ENCODE results near the gene TSEN2. TPM values are rescaled to one million over a fixed set of nuclear protein-coding genes. Genes with fewer than 3 reads are reported as not detected.
A peak's percentile ranks its signal among the peaks of the same experiment; 100 is the strongest.

TSEN2 gene
- total and polyA plus RNA-seq, 2 of the 13 experiments (the other 11 are each of a cell fraction or from before 2014, with no cell fraction given) = 11.0 to 17.3 TPM

DNA sequence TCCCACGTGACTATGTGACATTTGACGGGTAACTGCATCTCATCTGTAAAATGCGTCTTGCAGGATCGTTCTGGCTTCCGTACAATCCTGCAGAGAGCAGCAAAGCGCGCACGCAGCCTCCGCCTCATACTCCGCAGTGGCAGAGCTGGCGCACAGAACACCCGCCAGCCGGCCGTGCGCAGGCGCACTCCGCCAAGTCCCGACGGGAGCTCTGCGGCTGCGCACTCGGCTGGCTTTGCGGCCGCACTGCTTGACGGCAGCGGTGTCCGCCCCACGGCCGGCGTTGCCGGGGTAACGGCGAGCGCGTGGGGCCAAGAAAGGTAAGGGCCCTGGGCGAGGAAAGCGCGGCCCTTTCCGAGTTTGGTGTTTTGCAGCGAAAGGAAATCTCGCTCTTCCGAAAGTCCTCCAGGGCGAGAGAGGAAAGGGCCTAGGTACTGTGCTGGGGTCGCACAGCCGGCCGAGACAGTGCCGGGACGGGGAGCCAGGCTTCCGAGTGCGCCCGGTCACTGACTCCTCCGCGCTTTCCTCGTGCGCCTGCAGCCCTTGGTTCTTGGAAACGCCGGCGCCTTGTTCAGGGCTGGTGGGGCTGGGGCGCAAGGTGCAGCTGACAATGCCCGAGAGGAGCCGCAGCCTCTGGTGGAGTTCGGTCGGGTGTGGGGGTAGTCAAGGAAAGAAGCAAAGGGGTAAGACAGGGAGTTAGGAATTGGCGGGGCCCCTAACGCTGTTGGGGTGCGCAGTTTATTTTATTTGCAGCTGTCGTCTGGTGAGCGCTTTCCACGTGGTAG is at the start of gene TSEN2 (continued):
- TF ChIP-seq, protein P1, sequence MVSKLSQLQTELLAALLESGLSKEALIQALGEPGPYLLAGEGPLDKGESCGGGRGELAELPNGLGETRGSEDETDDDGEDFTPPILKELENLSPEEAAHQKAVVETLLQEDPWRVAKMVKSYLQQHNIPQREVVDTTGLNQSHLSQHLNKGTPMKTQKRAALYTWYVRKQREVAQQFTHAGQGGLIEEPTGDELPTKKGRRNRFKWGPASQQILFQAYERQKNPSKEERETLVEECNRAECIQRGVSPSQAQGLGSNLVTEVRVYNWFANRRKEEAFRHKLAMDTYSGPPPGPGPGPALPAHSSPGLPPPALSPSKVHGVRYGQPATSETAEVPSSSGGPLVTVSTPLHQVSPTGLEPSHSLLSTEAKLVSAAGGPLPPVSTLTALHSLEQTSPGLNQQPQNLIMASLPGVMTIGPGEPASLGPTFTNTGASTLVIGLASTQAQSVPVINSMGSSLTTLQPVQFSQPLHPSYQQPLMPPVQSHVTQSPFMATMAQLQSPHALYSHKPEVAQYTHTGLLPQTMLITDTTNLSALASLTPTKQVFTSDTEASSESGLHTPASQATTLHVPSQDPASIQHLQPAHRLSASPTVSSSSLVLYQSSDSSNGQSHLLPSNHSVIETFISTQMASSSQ (IDR thresholded peaks at IDR 0.05; ENCODE audit: low read depth) = no peak
- TF ChIP-seq, protein P1 (CRISPR knock-in tag; IDR thresholded peaks at IDR 0.05; ENCODE audit: borderline replicate concordance) = peak; percentile 49; the same call in 1 of the 2 replicates
- TF ChIP-seq, protein P2, sequence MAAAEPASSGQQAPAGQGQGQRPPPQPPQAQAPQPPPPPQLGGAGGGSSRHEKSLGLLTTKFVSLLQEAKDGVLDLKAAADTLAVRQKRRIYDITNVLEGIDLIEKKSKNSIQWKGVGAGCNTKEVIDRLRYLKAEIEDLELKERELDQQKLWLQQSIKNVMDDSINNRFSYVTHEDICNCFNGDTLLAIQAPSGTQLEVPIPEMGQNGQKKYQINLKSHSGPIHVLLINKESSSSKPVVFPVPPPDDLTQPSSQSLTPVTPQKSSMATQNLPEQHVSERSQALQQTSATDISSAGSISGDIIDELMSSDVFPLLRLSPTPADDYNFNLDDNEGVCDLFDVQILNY (CRISPR knock-in tag; conservative IDR thresholded peaks at IDR 0.05) = peak; percentile 25; the same call in 1 of the 2 replicates
- TF ChIP-seq, protein P3, sequence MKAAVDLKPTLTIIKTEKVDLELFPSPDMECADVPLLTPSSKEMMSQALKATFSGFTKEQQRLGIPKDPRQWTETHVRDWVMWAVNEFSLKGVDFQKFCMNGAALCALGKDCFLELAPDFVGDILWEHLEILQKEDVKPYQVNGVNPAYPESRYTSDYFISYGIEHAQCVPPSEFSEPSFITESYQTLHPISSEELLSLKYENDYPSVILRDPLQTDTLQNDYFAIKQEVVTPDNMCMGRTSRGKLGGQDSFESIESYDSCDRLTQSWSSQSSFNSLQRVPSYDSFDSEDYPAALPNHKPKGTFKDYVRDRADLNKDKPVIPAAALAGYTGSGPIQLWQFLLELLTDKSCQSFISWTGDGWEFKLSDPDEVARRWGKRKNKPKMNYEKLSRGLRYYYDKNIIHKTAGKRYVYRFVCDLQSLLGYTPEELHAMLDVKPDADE (CRISPR knock-in tag; IDR thresholded peaks at IDR 0.05) = no peak
- TF ChIP-seq ETV6 (CRISPR knock-in tag; conservative IDR thresholded peaks at IDR 0.05) (peak; percentile 4; the same call in 1 of the 2 replicates), ZC3H13 (CRISPR knock-in tag; IDR thresholded peaks at IDR 0.05) (peak; percentile 84; the same call in 1 of the 2 replicates), CBX1 (IDR thresholded peaks at IDR 0.05; ENCODE audit: low read depth) (peak; percentile 90), ARNTL (CRISPR knock-in tag; IDR thresholded peaks at IDR 0.05) (no peak), RBFOX2 (IDR thresholded peaks at IDR 0.05; ENCODE audit: low read depth, low read length) (peak; percentile 94), NFE2L1 (CRISPR knock-in tag; IDR thresholded peaks at IDR 0.05; ENCODE audit: borderline replicate concordance) (no peak), IRF2 (CRISPR knock-in tag; IDR thresholded peaks at IDR 0.05) (peak; percentile 19; the same call in 1 of the 2 replicates), JDP2 (CRISPR knock-in tag; IDR thresholded peaks at IDR 0.05; ENCODE audit: borderline replicate concordance) (no peak), ADNP (CRISPR knock-in tag; IDR thresholded peaks at IDR 0.05) (no peak), ZFAT (CRISPR knock-in tag; conservative IDR thresholded peaks at IDR 0.05) (no peak), DNMT1 (CRISPR knock-in tag; IDR thresholded peaks at IDR 0.05) (no peak), SP5 (CRISPR knock-in tag; IDR thresholded peaks at IDR 0.05; ENCODE audit: borderline replicate concordance, low read depth) (no peak; the same call in 1 of the 2 replicates), ZNF549 (CRISPR knock-in tag; IDR thresholded peaks at IDR 0.05) (no peak), KLF15 (CRISPR knock-in tag; IDR thresholded peaks at IDR 0.05; ENCODE audit: borderline replicate concordance) (no peak), RFXAP (CRISPR knock-in tag; IDR thresholded peaks at IDR 0.05; ENCODE audit: borderline replicate concordance) (no peak; the same call in 1 of the 2 replicates), ONECUT2 (CRISPR knock-in tag; IDR thresholded peaks at IDR 0.05) (no peak), ZNF441 (CRISPR knock-in tag; IDR thresholded peaks at IDR 0.05; ENCODE audit: borderline replicate concordance) (0 out of 2 replicates have a peak, but pooled peaks have one; percentile 5), GFI1 (CRISPR knock-in tag; IDR thresholded peaks at IDR 0.05; ENCODE audit: borderline replicate concordance) (peak; percentile 39; the same call in 1 of the 2 replicates), NONO (IDR thresholded peaks at IDR 0.05) (no peak), NONO (CRISPR knock-in tag; conservative IDR thresholded peaks at IDR 0.05) (peak; percentile 94)
- TF ChIP-seq, protein P4, sequence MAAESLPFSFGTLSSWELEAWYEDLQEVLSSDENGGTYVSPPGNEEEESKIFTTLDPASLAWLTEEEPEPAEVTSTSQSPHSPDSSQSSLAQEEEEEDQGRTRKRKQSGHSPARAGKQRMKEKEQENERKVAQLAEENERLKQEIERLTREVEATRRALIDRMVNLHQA (CRISPR knock-in tag; IDR thresholded peaks at IDR 0.05) = no peak
